NCI-H774 (cell line): ENCODE results near the gene DCT.

Source experiments
- DNase-seq: peaks from one replicate; lab custom pipeline; 2025; lab: John Stamatoyannopoulos, UW

DCT gene

DNA sequence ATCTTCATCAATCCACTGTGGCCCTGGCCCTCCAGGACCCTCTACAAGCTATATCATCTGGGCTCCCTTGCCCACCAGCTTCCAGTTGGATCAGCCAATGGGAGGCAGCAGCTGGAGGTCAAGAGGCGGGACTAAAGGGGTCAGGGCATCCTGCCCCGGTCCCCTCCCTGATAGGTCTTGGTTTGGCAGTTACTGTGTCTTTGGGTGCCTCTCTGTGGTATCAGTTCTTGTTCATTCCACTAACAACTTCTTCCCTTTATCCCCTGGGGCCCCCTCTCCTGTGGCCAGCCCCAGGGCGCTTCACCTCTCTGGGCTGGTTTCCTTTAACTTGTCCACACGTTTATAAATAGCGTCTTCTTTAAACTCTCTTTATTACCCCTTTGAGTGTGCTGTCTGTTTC, 83.6 kb downstream of the DCT start:
- DNase-seq, result no peak

DNA sequence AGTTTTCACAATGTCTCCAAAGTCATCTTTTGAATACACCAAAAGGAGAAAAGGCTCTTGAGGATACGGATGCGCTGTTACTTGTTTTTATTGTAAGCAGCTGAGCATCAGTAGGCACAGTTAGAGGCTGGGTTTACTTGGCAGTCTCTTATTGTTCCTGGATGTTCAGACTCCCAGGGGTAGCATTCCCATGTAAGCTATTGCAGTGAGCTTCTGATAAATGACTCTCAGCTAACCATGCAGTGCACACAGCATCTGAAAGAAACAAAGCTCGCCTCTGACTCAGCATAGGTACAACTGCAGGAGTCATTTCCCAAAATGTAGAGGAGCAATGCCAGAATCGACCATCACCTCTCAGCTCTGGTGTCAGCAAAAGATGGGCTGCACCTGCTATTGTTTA, 84.8 kb downstream of the DCT start:
- no peak for DNase-seq

DNA sequence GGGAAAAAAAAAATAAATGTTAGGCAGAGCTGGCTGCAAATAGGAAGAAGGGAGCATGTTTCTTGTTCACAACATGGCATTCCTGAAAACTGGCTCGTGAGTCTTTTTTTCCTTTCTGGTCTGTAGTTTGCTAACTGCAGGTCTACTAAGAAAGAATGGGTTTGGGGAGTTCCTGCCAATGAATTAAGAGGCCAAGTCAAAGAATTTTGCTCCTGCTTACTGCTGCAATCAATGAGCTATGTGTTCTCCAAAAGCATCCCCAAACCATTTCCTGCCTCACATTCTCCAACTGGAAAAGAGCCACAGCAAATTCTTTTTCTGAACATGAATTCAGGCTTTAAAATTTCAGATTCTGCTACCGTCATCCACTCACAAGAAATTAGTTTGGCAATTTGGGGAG, 88.6 kb downstream of the DCT start:
- DNase-seq, result no peak

DNA sequence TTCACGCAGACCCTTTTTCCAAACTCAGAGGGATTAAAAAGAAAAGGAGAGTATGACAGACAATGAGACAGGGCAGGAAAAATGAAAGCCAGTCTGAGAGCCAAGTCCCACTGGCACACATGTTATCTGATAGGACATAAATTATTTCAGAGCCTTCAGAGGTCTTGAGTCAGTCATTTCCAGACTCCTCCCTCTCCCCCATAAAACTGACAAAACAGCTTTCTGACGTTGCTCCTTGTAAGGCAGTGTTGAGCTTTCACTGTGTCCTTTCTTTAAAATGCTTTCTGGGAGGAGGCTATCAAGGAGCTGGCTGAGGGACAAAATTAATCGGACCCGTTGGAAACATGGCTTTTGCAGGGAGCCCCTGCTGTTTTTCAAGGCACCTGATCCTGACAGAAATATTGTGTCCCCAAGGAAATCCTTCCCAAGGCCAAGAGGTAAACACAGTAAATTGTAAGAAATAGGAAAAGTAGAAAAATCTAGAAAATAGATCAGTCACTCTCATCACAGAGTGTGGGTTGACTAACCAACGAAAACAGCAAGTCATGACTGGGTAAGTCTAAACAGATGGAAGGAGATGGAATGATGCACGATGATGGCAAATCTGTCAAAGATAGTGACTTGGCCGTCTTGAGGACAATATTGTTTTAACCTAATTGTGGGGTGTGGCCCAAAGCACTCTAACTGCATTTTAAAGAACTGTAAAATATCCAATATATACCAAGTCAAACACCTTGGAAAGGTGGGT, 89.7 kb downstream of the DCT start:
- no peak for DNase-seq

DNA sequence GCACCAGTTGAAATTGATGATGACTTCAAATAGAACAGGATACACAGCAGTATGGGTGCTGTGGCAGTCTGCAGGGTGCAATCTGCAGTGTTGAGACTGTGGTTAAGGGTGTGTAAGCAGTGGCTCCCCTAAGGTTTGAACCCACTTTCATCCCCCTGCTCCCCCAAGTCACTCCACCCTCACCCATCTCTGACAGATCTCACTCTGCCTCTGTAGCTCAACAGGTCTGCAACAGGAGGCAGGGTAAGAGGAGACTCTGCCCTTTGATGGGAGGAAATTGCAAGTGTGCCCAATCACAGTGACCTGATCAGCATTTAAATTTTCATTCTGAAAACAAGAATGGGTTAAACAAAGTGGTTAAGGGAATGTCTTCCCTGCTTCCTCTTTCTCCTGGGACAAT, 92.4 kb downstream of the DCT start:
- no peak for DNase-seq
